ENCODE data around the gene PAXX.

Gene PAXX

DNA sequence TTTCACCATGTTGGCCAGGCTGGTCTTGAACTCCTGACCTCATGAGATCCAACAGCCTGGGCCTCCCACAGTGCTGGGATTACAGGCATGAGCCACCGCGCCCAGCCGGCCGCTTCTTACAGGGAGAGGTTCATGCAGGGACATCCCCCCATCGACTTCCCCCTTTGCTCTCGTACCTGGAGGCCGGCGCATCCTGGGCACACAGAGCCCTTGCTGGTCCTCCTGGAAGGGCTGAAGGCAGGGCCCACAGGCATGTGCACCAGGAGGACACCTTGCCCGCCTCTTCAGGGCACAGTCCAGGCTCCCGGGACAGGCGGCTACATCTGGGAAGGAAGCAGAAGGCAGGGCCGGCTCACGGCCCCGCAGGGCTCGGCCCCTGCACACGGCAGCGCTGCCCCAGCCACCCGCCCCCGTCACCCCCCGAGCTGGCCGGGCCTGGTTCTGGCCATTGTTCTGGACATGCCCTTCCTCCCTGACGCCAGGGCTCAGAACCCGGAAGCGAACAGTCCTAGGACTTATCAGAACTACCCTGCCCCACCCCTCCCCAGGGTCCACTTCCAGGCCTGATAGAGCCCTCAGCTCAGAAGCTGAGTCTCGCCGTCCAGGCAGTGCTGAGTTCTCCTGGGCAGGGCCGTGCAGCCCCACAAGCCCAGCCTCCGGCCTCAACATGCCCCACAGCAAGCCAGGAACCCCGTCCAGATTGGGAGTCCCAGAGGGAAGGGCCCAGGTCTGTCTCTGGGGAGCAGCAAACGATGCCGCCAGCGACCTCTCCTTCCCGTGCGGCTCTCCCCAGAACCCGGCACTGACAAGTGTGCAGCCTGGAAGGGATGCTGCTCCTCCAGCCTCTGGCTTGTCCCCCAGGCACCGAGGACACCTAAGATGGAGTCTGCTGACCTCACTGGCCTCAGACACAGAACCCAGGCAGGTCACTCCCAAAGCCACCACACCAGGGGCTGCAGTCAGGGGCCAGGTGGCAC, 50.8 kb downstream of the PAXX start:
- H3K27me3 ChIP-seq (ENCODE audit: low read depth, low read length): peaks cover 7% of the 10 kb centered on the region
- no peak overlapping the region for H3K27ac ChIP-seq (ENCODE audit: low read length)
- no peaks in the 10 kb centered on the region for H3K9me3 ChIP-seq (ENCODE audit: control insufficient read depth in 1 of 2, low read length in 2 of 2)
- H3K4me3 ChIP-seq (ENCODE audit: low read depth in 1 of 2, low read length in 2 of 2): no peak overlapping the region
- peaks cover 0 to 29% of the 10 kb centered on the region in 2 donors for H3K36me3 ChIP-seq (ENCODE audit: control insufficient read depth in 1 of 2, insufficient read depth in 2 of 2, low read length in 2 of 2)
- peaks cover 4 to 28% of the 10 kb centered on the region in 2 donors for H3K4me1 ChIP-seq (ENCODE audit: control insufficient read depth in 1 of 2, insufficient read depth in 2 of 2, low read length in 2 of 2)
